ENCODE measurements around the gene NF1.
"Not testable (repeated sequence)": the region's sequence is repeated elsewhere in the genome, so short reads cannot be mapped to it uniquely, and the experiment has no call there.

NF1 gene

DNA sequence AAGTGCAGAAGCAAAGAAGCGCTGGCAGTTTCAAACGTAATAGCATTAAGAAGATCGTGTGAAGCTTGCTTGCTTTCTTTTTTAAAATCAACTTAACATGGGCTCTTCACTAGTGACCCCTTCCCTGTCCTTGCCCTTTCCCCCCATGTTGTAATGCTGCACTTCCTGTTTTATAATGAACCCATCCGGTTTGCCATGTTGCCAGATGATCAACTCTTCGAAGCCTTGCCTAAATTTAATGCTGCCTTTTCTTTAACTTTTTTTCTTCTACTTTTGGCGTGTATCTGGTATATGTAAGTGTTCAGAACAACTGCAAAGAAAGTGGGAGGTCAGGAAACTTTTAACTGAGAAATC is 279.3 kb downstream of the NF1 start:
- ChIA-PET POLR2A (no interaction called here), CTCF (interaction anchor here (1.0 to 2.6 kb wide), 4 partner anchors 8 to 313 kb away, joined by 3 to 12 read pairs (median 3); no protein-coding TSS in a partner anchor)
- no peak for DNase-seq (ENCODE audit: extremely low spot score)

GRCh38 chr17:31374503-31374902 is 279.7 kb downstream of the NF1 start:
- no peak for DNase-seq (ENCODE audit: extremely low spot score)
- ChIA-PET CTCF (interaction anchor here (0.8 to 2.6 kb wide), 5 partner anchors 8 to 314 kb away, joined by 3 to 12 read pairs (median 3); no protein-coding TSS in a partner anchor), POLR2A (no interaction called here)
- TF ChIP-seq CTCF (IDR thresholded peaks at IDR 0.05; ENCODE audit: control extremely low read depth, extremely low read depth, low read depth, missing control alignments), result no peak

More for the DNA sequence above, 279.3 kb downstream of the NF1 start:
- TF ChIP-seq CTCF (IDR thresholded peaks at IDR 0.05; ENCODE audit: control extremely low read depth, extremely low read depth, low read depth, missing control alignments), result no peak

- CTCF ChIA-PET, result interaction anchor here (3.1 kb wide), 1 partner anchor 11 kb away, joined by 17 read pairs; no protein-coding TSS in a partner anchor
- POLR2A ChIA-PET, result no interaction called here
- no peak for TF ChIP-seq CTCF (IDR thresholded peaks at IDR 0.05; ENCODE audit: control extremely low read depth, extremely low read depth, low read depth, missing control alignments)
- DNase-seq (ENCODE audit: extremely low spot score), result no peak
These were observed 283.9 kb downstream of the NF1 start for GRCh38 chr17:31378638-31379037.

DNA sequence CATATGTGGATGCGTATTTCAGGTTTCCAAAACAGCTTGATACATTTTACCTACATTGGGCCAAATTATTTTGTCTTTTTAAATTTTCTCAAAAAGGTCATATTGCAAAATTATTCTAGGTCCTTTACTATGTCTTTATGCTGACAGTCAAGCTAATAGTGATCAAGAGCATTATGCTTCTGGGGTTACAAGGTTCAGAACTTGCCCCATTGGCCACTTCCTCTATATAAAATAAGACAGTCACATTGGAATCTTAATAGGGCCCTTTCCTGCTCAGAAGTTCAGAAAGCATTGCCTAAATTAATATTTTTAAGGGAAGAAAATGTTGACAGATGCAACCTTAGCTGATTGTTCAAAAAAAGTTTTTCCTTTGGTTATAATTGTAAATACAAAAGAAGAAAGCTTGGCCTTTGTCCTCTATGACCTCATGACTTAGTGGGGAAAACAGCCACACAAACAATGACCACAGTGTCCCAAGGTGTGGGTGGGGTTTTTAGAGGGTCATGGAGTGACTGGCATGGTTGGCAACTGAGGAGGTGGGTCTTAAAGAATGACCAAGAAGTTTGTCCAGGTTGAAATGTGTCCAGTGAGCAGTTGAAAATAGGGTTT is 284.9 kb downstream of the NF1 start:
- no peak for DNase-seq (ENCODE audit: extremely low spot score)
- no peak for TF ChIP-seq CTCF (IDR thresholded peaks at IDR 0.05; ENCODE audit: control extremely low read depth, extremely low read depth, low read depth, missing control alignments)
- POLR2A ChIA-PET, result no interaction called here
- CTCF ChIA-PET, result interaction anchor here (0.9 to 3.1 kb wide), 4 partner anchors 10 to 183 kb away, joined by 3 to 17 read pairs (median 3); no protein-coding TSS in a partner anchor

- no peak for TF ChIP-seq CTCF (IDR thresholded peaks at IDR 0.05; ENCODE audit: control extremely low read depth, extremely low read depth, low read depth, missing control alignments)
- ChIA-PET POLR2A (no interaction called here), CTCF (no interaction called here)
- DNase-seq (ENCODE audit: extremely low spot score), result no peak
These were observed 286.4 kb downstream of the NF1 start for GRCh38 chr17:31381165-31381668.

DNA sequence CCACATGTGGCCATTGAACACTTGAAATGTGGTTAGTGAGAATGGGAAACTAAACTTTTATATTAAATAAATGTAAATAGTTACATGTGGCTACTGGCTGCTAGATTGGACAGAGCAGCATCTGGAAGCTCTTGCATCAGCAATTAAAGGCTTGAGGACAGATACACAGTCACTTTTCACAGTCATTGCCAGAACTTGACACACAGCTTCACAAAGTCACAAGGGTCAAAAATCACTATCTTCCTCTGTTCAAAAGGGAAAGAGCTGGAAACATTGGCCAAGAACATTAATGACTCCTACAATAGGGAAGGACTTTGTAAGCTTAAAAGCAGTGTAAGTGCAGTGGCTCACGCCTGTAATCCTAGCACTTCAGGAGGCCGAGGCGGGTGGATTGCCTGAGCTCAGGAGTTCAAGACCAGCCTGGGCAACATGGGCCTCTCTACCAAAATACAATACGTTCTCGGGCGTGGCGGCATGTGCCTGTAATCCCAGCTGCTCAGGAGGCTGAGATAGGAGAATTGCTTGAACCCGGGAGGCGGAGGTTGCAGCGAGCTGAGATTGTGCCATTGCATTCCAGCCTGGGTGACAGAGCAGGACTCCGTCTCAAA is 288.0 kb downstream of the NF1 start:
- POLR2A ChIA-PET; DNase-seq (ENCODE audit: extremely low spot score): not testable (repeated sequence)
- CTCF ChIA-PET, result interaction anchor here (0.8 to 1.9 kb wide), 2 partner anchors 9 to 146 kb away, joined by 3 to 12 read pairs; no protein-coding TSS in a partner anchor

- CTCF ChIA-PET, result interaction anchor here (1.9 kb wide), 1 partner anchor 10 kb away, joined by 12 read pairs; no protein-coding TSS in a partner anchor
- TF ChIP-seq CTCF (IDR thresholded peaks at IDR 0.05; ENCODE audit: control extremely low read depth, extremely low read depth, low read depth, missing control alignments), result peak; percentile 14
- DNase-seq (ENCODE audit: extremely low spot score); POLR2A ChIA-PET: not testable (repeated sequence)
These were observed 288.7 kb downstream of the NF1 start for GRCh38 chr17:31383488-31383887.
